HG03571 (cell line): ENCODE data around the gene CNPY2.
"Not testable (repeated sequence)": the region's sequence is repeated elsewhere in the genome, so short reads cannot be mapped to it uniquely, and the experiment has no call there.

Experiments
- ATAC-seq: cut with Tn5 transposase; IDR thresholded peaks from one replicate; pipeline ENCODE4 v1.9.1; 2021; ENCODE audit not compliant: unreplicated experiment

Gene CNPY2

DNA sequence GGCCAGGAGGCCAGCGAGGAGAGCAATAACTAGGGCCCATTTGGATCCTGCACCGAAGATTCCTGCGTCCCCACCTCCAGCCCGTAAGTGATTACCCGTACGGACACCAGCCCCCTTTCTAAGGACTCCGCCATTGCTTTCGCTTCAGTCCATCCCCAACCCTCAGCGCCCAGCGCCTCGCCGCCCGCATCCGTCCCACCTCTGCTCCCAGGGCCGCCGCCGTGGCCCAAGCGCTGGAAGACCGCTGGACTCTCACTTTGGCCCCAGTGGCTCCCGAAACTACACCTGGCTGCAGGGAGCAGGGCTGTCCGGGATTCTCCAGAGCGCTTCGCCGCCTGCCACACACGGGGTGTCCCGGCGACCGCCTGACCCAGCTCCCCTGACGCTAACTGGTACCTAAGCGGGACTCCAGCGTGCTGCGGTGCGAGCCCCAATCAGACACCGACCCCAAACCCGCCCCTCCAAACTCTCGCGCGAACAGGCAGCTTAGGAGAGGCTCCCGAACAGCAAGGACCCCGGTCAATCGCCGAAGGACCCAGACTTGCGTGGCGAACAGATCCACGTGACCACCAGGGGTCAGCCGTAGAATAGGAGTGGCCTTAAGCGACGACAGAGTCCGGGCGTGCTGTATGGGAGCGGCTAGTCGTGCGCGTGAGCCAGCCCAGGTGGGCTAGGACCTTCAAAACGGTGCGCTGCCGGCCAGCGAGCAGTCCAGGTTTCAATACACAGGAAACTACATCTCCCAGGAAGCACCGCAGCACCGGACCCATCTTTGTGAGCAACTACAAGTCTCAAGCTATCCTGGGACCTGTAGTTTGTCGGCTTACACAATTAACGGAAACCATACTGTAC, at the start of gene CNPY2:
TSS of gene CNPY2 (minus strand) at position 367 of the 852 bp plus-strand sequence. CDS start 771 bp downstream, outside the sequence.
- ATAC-seq, result peak; percentile 80

DNA sequence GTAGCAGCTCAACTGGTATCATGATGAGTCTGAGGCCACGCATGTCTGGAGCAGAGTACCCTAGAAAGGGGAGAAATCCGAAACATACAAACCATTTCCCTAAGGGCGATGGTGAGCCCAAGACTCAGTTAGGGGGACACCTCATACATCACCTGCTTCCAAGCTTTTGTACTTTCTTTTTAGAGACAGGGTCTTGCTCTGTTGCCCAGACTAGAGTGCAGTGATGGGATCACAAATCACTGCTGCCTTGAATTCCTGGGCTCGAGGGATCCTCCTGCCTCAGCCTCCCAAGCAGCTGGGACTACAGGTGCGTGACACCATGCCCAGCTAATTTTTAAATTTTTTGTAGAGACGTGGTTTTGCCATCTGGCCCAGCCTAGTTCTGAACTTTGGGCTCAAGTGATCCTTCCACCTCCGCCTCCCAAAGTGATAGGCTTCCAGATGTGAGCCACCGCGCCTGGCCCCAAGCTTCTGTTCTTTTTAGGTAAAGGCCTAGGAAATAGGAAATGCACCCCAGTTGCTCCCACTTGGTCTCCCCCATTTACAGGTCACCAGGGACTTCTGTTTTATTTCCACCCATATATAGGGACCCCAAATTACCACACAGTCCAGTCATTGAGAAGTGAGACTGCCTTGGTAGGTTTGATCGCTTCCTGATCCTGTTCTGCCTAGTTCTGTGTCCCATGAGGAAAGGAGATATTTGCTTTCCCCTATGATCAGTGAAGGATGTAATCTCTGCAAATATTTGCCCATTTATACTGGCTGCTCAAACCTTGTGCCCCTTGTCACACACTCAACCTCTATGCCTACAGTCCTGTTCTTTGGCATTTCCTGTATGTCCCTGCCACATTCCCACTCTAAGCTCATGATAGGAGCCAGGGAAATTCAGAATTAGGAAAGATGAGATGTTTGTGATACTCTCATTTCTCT, 46.6 kb upstream of the CNPY2 start, which contains the start of gene APOF:
TSS of gene APOF (minus strand) at position 728 of the 930 bp plus-strand sequence. CDS start at position 616, 112 bp downstream.
- no peak for ATAC-seq

DNA sequence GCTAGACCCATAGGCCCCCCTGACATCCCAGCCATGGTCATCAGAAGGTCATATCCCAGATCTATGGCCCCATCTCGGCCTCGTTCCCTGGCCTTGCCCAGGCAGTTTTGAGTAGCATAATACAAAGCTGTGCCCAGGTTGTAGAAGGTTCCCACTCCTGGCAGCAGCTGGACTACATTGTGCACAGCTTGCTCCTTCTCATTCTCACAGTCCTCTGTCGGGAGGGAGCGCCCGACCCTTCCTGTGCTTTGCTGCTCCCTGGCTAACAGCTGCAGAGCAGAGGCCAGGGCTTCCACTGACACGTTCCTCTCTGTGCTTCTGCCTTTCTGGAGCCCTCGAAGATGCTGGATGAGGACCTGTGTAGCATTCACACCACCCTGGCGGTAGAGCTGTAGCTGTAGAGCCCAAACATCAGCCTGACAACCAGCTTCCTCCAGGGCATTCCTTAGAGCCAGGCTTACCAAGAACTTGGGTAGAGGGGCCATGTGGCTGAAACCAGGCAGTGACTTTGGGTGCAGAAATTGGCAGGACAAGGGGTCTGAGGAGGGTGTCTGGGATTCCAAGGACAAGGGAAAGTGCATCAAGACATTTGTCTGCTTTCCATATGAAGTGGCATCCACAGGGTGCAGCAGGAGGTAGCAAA, 45.8 kb upstream of the CNPY2 start:
- ATAC-seq, result no peak

DNA sequence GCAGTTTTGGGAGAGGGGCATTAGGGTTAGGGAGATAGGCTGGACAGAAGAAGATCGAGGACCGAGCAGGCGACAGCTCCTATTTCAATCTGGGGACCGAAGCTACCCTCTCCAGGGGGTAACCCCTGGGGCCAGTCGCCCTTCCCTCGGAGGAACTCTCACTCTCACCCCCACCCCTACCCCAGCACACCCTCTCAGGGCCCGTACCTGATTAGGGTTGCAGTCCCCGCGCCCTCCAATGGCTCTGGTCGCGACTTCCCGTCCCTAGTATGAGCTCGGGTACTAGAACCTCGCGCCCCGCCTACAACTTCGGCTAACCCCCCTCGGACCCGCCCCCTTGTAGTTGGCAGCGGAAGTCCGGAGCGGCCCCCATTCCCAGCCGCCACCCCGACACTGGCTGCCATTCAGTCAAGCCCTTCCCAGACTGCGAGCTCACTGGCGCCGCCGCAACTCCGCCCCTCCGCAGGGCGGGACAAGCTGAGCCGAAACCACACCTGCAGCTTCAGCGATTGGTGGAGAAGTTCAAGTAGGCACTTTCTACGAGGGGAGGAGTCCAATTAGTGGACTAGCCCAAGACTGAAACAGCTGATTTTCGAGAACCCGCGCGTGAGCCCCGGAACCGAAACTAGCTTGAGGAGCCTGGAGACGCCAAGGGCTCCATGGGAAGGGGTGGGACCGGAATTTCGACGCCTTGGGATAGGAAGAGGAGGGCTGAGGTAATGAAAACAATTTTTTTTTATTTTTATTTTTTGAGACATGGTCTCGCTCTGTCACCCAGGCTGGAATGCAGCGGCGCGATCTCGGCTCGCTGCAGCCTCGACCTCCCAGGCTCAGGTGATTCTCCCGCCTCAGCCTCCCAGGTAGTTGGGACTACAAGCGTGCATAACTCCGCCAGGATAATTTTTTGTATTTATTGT, 44.3 kb upstream of the CNPY2 start, which contains the start of gene STAT2:
TSS of gene STAT2 (minus strand) at position 257 of the 917 bp plus-strand sequence. CDS start 3,536 bp downstream, outside the sequence.
- peak; percentile 93 for ATAC-seq

DNA sequence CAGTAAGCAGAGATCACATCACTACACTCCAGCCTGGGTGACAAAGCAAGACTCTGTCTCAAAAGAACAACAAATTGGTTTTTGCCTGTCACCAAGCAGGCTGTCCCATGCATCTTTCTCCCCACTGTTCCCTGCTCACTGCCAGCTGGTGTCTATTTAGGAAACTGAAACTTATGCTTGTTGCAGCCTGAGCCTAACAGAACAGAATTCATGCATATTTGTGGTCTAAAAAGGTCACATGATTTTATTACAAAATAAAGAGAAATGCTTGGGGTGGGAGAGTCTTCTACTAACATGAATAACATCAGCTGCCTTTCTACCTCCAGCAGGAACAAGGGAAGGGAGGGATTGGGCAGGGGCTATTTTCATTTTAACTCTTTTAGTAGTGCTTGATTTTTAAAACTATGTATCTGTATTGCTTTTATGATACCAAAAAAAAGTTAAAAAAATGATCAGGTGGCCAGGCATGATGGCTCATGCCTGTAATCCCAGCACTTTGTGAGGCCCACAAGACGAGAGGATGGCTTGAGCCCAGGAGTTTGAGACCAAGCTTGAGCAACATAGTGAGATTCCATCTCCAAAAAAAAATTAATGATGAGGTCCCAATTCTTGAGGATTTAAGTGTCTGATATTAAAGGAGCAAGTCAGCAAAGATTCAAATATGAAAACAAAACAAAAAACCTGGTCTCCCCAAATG, 43.2 kb upstream of the CNPY2 start:
- no peak for ATAC-seq

DNA sequence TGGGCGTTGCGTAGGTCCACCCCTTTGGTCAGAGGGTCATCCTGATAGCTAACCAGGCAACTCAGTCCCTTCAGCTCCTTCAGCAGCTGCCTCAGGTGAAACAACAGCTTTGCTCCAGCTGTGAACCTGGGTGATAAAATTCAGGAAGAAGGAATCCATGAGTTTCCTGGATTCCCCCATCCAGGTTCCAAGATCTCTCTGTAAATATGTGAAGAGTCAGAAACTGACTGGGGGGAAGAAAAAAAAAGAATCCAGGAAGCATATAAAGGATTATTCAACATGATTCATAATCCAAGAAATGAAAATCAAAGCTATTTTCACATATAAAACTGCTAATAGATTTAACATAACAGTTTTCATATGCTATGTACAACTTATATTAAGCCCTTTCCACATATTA, 35.5 kb upstream of the CNPY2 start:
- no peak for ATAC-seq

DNA sequence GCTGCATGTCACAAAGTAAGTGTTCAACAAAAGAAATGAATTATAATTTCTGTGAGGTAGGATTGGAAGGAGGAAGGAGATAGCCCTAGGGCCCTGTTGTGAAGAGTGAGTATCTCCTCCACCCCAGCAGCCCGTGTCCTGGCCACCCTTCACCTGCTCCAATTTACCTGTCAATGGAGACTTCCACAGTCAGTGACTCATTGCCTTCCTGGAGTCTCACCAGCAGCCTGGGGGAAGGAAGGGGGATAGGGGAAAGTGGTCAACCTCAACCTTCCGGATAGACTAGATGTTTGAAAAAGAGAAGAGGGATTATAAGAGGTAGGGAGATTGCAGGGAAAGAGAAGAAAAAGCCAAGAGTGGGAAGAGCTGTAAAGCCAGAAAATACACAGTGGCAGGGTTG, 34.9 kb upstream of the CNPY2 start:
- ATAC-seq, result no peak

DNA sequence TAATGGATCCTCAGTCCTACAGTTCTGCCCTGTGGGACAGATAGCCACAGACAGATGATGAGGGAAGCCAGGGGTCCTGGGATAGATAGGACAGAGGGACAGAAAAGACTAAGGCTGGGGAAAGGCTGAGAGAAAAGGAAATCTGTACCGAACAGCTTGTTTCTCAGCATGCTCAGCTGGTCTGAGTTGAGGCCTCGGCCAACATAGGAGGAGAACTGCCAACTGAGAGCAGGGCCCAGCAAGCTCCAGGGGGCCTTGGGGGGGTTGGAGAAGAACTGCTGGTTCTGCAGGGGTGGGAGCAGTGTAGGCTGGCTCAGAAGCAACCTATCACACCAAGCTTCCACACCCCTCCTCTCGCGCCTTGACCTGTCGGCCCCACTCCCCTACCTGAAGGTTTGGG, 33.0 kb upstream of the CNPY2 start:
- no peak for ATAC-seq

DNA sequence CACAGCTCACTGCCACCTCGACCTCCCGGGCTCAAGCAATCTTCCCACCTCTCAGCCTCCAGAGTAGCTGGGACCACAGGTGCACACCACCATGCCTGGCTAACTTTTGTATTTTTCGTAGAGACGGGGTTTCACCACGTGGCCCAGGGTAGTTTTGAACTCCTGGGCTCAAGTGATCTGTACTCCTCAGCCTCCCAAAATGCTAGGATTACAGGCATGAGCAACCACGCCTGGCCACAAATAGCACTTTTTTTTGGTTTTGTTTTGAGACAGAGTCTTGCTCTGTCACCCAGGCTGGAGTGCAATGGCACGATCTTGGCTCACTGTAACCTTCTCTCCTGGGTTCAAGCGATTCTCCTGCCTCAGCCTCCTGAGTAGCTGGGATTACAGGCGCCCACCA, 31.5 kb upstream of the CNPY2 start:
- not testable (repeated sequence) for ATAC-seq

DNA sequence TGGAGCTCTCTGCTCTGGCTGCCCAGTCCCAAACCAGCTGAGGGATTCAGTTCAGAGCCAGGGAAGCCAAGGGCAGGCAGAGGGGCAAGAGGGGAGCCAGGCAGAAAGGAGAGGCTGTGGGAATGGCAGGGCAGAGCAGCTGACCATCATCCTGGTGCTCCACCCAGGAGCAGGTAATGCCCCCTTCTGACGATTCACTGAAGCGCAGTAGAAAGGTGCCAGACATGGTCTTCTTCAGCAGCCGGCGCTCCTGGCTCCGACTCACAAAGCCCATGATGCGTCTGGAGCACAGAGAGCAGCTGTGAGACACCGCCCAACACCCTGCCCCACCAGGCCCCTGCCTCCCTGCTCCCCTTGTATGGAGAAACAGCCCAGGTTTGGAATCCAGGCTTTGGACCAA, 30.9 kb upstream of the CNPY2 start:
- ATAC-seq, result no peak

DNA sequence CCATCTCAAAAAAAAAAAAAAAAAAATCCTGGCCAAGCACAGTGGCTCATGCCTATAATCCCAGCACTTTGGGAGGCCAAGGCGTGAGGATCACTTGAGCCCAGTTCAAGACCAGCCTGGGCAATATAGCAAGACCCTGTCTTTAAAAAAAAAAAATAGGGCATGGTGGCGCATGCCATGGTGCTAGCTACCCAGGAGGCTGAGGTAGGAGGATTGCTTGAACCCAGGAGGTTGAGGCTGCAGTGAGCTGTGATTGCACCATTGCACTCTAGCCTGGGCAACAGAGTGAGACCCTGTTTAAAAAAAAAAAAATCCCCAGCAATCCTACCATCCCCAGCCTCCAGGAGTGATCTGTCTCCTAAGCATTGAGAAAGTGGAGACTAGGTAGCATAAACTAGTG, 26.5 kb upstream of the CNPY2 start:
- not testable (repeated sequence) for ATAC-seq

DNA sequence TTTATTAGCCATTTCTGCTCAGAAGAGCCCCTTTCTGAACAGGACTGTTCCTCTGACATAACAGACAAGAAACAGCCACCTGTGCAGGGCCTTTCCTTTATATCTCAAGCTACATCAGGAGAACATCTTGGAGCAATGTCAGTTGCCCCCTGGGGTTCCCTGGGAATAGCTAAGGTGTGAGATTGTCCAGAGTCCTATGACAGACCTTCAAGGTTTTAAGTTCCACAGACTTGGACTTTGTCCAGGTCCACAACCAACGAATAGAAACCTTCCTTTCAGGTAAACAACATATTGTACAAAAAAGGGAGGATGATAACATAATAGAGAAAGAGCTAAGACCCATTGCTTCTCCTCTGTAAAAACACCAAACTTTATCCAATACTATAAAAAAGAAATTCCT, 25.8 kb upstream of the CNPY2 start:
- no peak for ATAC-seq

DNA sequence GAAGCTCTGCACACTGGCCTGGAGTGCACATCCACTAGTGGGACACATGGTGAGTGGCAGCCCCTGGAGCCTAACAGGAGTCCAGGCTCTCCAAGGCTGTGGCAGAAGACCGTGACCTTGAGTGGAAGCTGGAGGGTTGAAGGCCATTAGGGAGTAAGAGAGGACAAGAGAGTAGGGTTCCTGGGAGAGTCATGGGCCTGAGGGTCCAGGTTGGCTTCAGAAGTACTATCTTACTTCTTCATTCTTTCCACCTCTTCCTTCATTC, 23.3 kb upstream of the CNPY2 start:
- ATAC-seq, result no peak

DNA sequence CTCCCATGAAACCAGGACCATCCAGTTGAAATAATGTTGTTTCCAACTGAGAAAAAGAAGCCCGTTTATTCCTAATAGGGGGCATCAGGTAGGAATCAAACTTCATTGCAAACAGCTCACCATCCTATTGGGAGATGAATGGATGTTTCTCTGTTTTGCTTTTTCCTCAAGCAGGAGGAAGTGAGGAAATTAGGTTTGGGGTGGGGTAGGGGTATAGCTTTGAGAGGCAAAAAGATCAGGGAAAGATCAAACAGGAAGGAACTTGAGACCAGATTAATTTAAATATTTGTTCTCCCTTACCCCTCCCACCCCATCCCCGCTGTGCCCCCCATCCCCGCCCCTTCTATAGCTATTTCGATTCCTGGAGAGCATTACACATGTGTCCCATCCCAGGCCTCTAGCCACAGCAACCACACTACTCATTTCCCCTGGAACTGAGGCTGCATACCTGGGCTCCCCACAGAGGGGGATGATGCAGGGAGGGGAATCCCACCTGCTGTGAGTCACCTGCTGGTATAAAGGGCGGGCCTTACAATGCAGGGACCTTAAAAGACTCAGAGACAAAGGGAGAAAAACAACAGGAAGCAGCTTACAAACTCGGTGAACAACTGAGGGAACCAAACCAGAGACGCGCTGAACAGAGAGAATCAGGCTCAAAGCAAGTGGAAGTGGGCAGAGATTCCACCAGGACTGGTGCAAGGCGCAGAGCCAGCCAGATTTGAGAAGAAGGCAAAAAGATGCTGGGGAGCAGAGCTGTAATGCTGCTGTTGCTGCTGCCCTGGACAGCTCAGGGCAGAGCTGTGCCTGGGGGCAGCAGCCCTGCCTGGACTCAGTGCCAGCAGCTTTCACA, 22.7 kb upstream of the CNPY2 start, which contains the start of gene IL23A:
TSS of gene IL23A (plus strand) at position 577 of the 850 bp plus-strand sequence. CDS start at position 738, 161 bp downstream.
- ATAC-seq, result no peak

DNA sequence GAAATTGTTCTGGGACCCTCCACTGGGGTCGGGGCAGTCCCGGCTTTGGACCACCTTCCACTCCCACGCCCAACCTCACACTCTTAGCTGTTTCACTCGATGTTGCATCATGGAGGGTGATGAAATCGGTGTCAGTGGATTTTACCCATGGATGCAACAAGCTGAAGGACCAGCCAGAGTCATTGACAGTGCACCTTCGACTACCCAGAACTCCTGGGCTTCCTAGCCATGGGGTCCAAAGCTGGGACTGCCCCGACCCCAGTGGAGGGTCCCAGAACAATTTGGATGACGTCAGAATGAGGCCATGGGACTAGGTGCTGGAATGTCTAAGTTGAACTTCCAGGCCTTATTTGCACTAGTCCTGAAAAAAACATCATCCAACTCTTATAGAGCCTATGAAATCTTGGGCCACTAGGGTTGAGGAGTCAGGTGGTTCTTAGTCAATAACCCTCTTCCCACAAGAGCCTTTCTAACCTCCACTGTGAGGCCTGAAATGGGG, 22.0 kb upstream of the CNPY2 start:
- no peak for ATAC-seq

DNA sequence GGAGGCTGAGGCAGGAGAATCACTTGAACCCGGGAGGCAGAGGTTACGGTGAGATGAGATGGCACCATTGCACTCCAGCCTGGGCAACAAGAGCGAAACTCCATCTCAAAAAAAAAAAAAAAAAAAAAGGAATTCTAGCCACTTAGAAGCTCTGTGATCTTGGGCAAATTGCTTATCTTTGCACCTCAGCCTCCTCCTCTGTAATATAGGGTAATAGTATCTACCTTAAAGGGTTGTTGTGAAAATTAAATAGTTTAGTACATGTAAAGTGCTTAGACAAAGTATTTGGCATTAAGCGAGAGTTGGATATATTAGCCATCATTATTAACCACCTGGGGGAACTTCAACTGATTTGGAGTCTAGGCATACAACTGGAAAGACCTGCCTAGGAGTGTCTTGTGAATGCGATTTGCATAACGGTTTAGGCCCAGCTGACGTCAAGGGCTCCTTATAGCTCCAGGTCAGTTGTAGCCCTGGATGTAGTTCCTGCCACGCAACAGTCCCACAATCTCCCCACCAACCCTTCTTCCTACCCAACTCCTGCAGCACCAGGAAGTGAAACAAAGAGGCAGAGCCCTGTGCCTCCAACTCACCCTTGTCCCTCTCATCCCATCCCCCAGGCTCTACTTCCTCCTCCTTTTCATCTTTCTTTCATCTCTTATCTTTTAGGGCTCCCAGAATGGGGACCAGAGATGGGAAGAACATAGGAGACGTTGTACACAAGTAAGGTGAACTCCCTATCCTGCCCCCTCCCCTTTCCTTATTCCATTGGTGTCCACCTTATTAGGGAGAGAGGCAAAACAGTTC, 20.8 kb upstream of the CNPY2 start:
- no peak for ATAC-seq

DNA sequence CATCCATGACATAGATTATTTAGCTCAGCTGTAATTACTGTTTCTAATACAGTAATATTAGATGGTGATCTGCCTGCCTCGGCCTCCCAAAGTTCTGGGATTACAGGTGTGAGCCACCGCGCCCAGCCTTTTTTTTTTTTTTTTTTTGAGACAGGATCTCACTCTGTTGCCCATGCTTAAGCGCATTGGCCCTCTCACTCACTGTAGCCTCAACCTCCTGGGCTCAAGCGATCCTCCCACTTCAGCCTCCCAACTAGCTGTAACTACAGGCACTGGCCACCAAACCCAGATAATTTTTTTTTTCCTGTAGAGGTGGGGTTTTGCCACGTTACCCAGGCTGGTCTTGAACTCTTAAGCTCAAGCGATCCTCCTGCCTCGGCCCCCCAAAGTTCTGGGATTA, 19.7 kb upstream of the CNPY2 start:
- ATAC-seq, result not testable (repeated sequence)

DNA sequence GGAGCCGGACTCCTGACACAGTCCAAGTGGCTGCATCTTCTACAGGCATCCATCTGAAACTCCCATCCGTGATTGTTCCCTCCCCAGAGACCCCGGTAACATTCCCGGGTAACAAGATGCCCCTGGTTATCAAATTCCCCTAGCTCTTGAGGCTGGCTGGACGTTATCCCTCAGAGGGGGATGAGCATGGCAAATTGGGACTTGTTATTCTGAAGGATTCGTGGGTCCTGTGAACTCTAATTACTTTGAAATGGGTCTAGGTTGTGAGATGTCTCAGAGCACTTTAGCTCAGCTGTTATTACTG, 18.7 kb upstream of the CNPY2 start:
- ATAC-seq, result no peak
